Raji (cell line): ENCODE results near the gene CFHR2.
"Not testable (repeated sequence)": the region's sequence is repeated elsewhere in the genome, so short reads cannot be mapped to it uniquely, and the experiment has no call there.

ENCODE experiments used
- POLR2A ChIP-seq: IDR thresholded peaks from 2 replicates; pipeline ENCODE4 v1.6.1; 2011; ENCODE audit warnings: low read depth, low read length, control low read depth; ENCODE audit not compliant: insufficient read depth

The CFHR2 gene

GRCh38 chr1:196943568-196943967 lies at the start of gene CFHR2:
CFHR2 (plus strand) TSS chr1:196943738; CDS start chr1:196943881, 143 bp downstream.
- not testable (repeated sequence) for TF ChIP-seq POLR2A

- TF ChIP-seq POLR2A, result no peak
Observed at GRCh38 chr1:196896355-196896754, 47.2 kb upstream of the CFHR2 start.

GRCh38 chr1:196897158-196897828 lies 46.2 kb upstream of the CFHR2 start:
- TF ChIP-seq POLR2A, result no peak

- no peak for TF ChIP-seq POLR2A
Observed at GRCh38 chr1:196902344-196902743, 41.2 kb upstream of the CFHR2 start.

- no peak for TF ChIP-seq POLR2A
Observed at GRCh38 chr1:196910215-196910614, 33.3 kb upstream of the CFHR2 start.

- TF ChIP-seq POLR2A, result no peak
Observed at GRCh38 chr1:196933531-196934189, 9.9 kb upstream of the CFHR2 start.

GRCh38 chr1:196951711-196952394 lies 8.3 kb downstream of the CFHR2 start:
- no peak for TF ChIP-seq POLR2A

GRCh38 chr1:196954778-196955177 lies 11.2 kb downstream of the CFHR2 start:
- no peak for TF ChIP-seq POLR2A

GRCh38 chr1:196955926-196956325 lies 12.4 kb downstream of the CFHR2 start:
- no peak for TF ChIP-seq POLR2A

- no peak for TF ChIP-seq POLR2A
Observed at GRCh38 chr1:196960854-196961253, 17.3 kb downstream of the CFHR2 start.

GRCh38 chr1:196970182-196970581 lies 26.6 kb downstream of the CFHR2 start:
- TF ChIP-seq POLR2A, result no peak

- TF ChIP-seq POLR2A, result no peak
Observed at GRCh38 chr1:196976278-196976677, 32.7 kb downstream of the CFHR2 start.

- no peak for TF ChIP-seq POLR2A
Observed at GRCh38 chr1:196977278-196977677, 33.7 kb downstream of the CFHR2 start, which contains the start of gene CFHR5. CFHR5 (plus strand) TSS chr1:196977556; CDS start chr1:196977665, 109 bp downstream.

GRCh38 chr1:196980859-196981258 lies 37.3 kb downstream of the CFHR2 start:
- no peak for TF ChIP-seq POLR2A

- no peak for TF ChIP-seq POLR2A
Observed at GRCh38 chr1:196993916-196994315, 50.4 kb downstream of the CFHR2 start.

GRCh38 chr1:196997423-196997822 lies 53.9 kb downstream of the CFHR2 start:
- no peak for TF ChIP-seq POLR2A
